Upper lobe of right lung (tissue), 1 donor: ENCODE measurements around the gene FILIP1. TPM values are rescaled to one million over a fixed set of nuclear protein-coding genes. Genes with fewer than 3 reads are reported as not detected.

ENCODE experiments used
- ATAC-seq: fragments of 200-7000 bp; cut with Tn5 transposase; one replicate; pipeline ENCODE4 v1.9.1; 2020; ENCODE audit warnings: mild to moderate bottlenecking, moderate library complexity
- DNase-seq: peaks from one replicate; pipeline ENCODE4 v3.0.0-alpha.2; 2020
- H3K27ac ChIP-seq: fragments of 200-600 bp; one replicate; pipeline ENCODE4 v1.8.0; 2022
- H3K27me3 ChIP-seq: fragments of 200-600 bp; one replicate; pipeline ENCODE4 v1.8.0; 2022; ENCODE audit warnings: mild to moderate bottlenecking
- H3K36me3 ChIP-seq: fragments of 200-600 bp; one replicate; pipeline ENCODE4 v1.8.0; 2022
- H3K4me1 ChIP-seq: fragments of 200-600 bp; one replicate; pipeline ENCODE4 v1.8.0; 2022
- H3K4me3 ChIP-seq: fragments of 200-600 bp; one replicate; pipeline ENCODE4 v1.8.0; 2022; ENCODE audit warnings: mild to moderate bottlenecking
- H3K9me3 ChIP-seq: fragments of 200-600 bp; one replicate; pipeline ENCODE4 v1.8.0; 2022
- intact Hi-C: fragments of 100-400 bp; cut with DNase I; formaldehyde crosslinking; loops from one replicate; pipeline ENCODE4 v1.11.0; 2022
- total RNA-seq: library from RNA; stranded (reverse); fragmentation: NEBNext Ultra II Directional; extraction: Animal tissue kit (Norgen Biotek cat#: 25700); gene quantifications from one replicate; pipeline ENCODE4 v1.2.1, GENCODE V29; 2021
- TF ChIP-seq, protein P1 (sequence below): fragments of 200-600 bp; IDR thresholded peaks from one replicate; pipeline ENCODE4 v1.8.0; 2022; ENCODE audit warnings: antibody characterized with exemption
- donor health status: DM: no; HTN: yes; CAD: no; lungs with severe emphysema.

FILIP1 gene
- total RNA-seq, 1 donor from 2014 or later: 21.6 TPM

DNA sequence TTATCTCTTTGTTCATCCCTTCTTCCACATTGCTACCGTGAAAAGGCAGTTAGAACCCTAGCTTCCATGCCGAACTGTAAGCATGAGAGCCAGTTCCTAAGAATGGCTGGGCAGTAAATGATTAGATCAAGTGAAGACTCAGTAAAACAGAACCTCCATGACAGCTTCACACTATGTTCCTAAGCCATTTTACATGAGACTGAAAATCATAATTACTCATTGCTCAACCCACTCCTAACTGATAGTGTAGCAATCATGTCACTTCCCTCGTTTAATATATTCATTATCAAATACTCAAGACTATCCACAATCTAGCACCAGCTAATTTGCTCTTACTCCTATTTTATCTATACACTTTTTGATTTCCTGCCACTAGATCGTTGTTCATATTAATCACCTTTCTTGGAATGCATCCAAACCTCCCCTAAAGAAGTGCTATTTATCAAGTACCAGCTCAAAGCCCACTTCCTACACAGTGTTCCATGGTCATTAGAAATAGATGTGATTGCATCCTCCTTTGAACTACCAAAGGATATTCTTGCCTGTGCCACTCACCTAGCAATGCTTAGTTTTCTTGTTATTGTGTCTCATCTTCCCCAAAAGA, 215.0 kb downstream of the FILIP1 start:
- Histone ChIP-seq H3K36me3 (no peaks in the 10 kb centered on the region), H3K27me3 (no peaks in the 10 kb centered on the region), H3K4me3 (no peak overlapping the region), H3K9me3 (no peaks in the 10 kb centered on the region), H3K27ac (no peak overlapping the region), H3K4me1 (peaks cover 67% of the 10 kb centered on the region)
- TF ChIP-seq, protein P1, sequence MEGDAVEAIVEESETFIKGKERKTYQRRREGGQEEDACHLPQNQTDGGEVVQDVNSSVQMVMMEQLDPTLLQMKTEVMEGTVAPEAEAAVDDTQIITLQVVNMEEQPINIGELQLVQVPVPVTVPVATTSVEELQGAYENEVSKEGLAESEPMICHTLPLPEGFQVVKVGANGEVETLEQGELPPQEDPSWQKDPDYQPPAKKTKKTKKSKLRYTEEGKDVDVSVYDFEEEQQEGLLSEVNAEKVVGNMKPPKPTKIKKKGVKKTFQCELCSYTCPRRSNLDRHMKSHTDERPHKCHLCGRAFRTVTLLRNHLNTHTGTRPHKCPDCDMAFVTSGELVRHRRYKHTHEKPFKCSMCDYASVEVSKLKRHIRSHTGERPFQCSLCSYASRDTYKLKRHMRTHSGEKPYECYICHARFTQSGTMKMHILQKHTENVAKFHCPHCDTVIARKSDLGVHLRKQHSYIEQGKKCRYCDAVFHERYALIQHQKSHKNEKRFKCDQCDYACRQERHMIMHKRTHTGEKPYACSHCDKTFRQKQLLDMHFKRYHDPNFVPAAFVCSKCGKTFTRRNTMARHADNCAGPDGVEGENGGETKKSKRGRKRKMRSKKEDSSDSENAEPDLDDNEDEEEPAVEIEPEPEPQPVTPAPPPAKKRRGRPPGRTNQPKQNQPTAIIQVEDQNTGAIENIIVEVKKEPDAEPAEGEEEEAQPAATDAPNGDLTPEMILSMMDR: no peak
- DNase-seq (no peak), ATAC-seq (peak; percentile 51)
- intact Hi-C loops: no loop called here

DNA sequence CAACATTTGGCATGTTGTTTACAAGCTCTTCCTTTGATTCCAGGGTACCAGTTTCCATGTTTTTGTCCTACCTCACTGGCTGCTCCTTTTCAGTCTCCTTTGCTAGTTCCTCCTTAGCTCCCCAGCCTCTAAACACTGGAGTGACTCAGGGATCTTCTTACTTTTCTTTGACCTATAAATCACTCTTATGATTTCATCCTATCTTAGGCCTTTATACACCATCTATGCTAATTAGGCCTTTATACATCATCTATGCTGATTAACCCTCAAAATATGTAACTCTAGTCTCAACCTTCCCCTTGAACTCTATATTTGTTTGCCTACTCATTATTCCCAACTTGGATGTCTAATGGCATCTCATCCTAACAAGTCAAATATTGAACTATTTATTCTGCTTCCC, 218.5 kb downstream of the FILIP1 start:
- Histone ChIP-seq H3K36me3 (peaks cover 5% of the 10 kb centered on the region), H3K9me3 (no peaks in the 10 kb centered on the region), H3K27ac (no peak overlapping the region), H3K4me3 (no peak overlapping the region), H3K4me1 (peaks cover 69% of the 10 kb centered on the region), H3K27me3 (no peaks in the 10 kb centered on the region)
- TF ChIP-seq, protein P1: no peak
- ATAC-seq (no peak), DNase-seq (no peak)
- intact Hi-C loops: no loop called here

DNA sequence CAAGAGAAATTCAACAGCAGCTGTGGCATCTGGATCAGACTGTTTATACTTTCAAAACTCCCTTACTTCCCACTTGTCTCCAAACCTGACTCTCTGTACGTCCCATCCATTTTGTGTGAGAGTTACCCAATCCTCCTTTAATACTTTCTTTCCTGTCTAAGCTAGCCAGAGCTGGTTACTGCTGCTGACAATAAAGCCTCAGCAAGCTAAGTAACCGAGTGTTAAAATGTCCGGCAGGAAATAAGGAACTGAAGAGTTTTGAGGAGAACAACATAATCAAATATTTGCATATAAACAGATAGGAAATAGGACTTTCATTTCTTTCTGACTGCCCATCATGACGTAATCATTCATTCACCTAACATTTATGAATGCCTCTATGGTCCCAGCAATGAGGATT, 220.6 kb downstream of the FILIP1 start:
- H3K27ac ChIP-seq: peak overlapping the region; percentile 78
- TF ChIP-seq, protein P1: no peak
- intact Hi-C loops: no loop called here
- ATAC-seq (peak; percentile 64), DNase-seq (no peak)
- no peaks in the 10 kb centered on the region for H3K9me3 ChIP-seq
- no peak overlapping the region for H3K4me3 ChIP-seq
- peaks cover 52% of the 10 kb centered on the region for H3K4me1 ChIP-seq
- peaks cover 5% of the 10 kb centered on the region for H3K36me3 ChIP-seq
- no peaks in the 10 kb centered on the region for H3K27me3 ChIP-seq

DNA sequence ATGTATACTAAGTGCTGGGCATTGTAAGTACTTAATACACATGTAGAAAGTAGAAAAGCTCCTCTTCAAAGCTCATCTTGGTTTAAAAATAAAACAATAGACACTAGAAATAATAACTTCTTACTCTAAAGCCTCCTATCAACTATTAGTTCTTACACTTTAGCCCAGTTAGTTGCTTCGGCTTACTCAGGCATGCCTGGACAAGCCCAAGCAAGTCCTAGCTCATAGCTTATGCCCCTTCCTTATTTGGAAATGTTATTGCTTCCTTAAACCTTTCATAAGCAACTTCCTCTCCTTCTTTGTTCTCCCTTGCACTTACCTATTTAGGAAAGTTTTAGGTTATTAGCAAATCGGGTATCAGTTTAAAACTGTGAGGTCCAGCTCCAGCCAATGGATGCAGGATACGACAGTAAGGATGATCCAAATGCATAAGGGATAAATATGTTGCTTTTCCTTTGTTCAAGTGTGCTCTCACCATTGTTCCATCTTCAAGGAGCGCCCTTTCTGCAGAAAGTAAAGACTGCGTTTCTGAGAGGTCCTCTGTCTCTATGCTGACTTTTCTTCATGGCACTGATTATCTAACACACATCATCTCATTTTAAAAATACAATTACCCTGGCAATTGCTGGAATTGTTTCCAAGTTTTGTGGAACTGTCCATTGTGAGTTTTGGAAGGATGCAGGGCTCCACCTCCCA, 221.3 kb downstream of the FILIP1 start:
- Histone ChIP-seq H3K27me3 (no peaks in the 10 kb centered on the region), H3K36me3 (peaks cover 5% of the 10 kb centered on the region), H3K9me3 (no peaks in the 10 kb centered on the region), H3K4me3 (no peak overlapping the region), H3K27ac (peak overlapping the region; percentile 78), H3K4me1 (peaks cover 54% of the 10 kb centered on the region)
- ATAC-seq (peak; percentile 59), DNase-seq (no peak)
- intact Hi-C loops: no loop called here
- TF ChIP-seq, protein P1: no peak

GRCh38 chr6:75268988-75269354, 224.6 kb downstream of the FILIP1 start:
- TF ChIP-seq, protein P1: no peak
- no peak for DNase-seq
- H3K4me3 ChIP-seq: no peak overlapping the region
- H3K36me3 ChIP-seq: peaks cover 25% of the 10 kb centered on the region
- H3K27me3 ChIP-seq: no peaks in the 10 kb centered on the region
- no peak overlapping the region for H3K27ac ChIP-seq
- ATAC-seq: no peak
- intact Hi-C loops: loop anchor here (10.0 kb wide), 1 partner anchor 256 kb away; no protein-coding TSS in a partner anchor
- H3K9me3 ChIP-seq: no peaks in the 10 kb centered on the region
- H3K4me1 ChIP-seq: peaks cover 38% of the 10 kb centered on the region
